HepG2 (cell line): ENCODE data around the gene FIBP. TPM values are rescaled to one million over a fixed set of nuclear protein-coding genes. Genes with fewer than 3 reads are reported as not detected.
A peak's percentile ranks its signal among the peaks of the same experiment; 100 is the strongest.

Experiments
- ATAD3A ChIP-seq: sonication (generic); formaldehyde crosslinking; IDR thresholded peaks from 2 replicates; pipeline ENCODE4 v1.4.0; 2020; ENCODE audit warnings: missing genetic modification reagents
- ATF1 ChIP-seq: IDR thresholded peaks from 2 replicates; pipeline ENCODE4 v1.6.1; 2016; ENCODE audit warnings: mild to moderate bottlenecking, control low read depth
- ETV5 ChIP-seq: IDR thresholded peaks from 2 replicates; pipeline ENCODE4 v1.6.1; 2018; ENCODE audit warnings: missing biosample characterization, missing genetic modification reagents, inconsistent platforms, borderline replicate concordance
- HNRNPLL ChIP-seq: fragments of 200-400 bp; formaldehyde crosslinking; IDR thresholded peaks from 2 replicates; pipeline ENCODE4 v1.6.1; 2017; ENCODE audit warnings: mild to moderate bottlenecking, low read depth, low read length; ENCODE audit not compliant: poor library complexity, severe bottlenecking
- HOXA5 ChIP-seq: sonication (generic); formaldehyde crosslinking; IDR thresholded peaks from 2 replicates; pipeline ENCODE4 v1.4.0; 2020; ENCODE audit warnings: missing genetic modification reagents
- TMF1 ChIP-seq: sonication (generic); formaldehyde crosslinking; IDR thresholded peaks from 2 replicates; pipeline ENCODE4 v1.8.1; 2022; ENCODE audit warnings: low read depth, missing genetic modification reagents
- ZNF672 ChIP-seq: sonication (generic); formaldehyde crosslinking; IDR thresholded peaks from 2 replicates; pipeline ENCODE4 v1.8.1; 2022; ENCODE audit warnings: missing genetic modification reagents
- polyA plus RNA-seq, 8 experiments: library from polyadenylated mRNA; depleted of rRNA in 3 of 8; stranded (reverse) in 7 of 8; unstranded in 1 of 8; fragments of >200 nt; fragmentation: Illumina TruSeq in 4 of 8; extraction: Trizol in 4 of 8; gene quantifications; 2 replicates each; pipeline versions ENCODE4 v1.2.1 to v1.2.3, GENCODE V29; 2011 to 2016; ENCODE audit warnings: low read depth in 4 of 8, missing spikeins in 1 of 8, mixed read lengths in 1 of 8; ENCODE audit not compliant: insufficient read depth in 1 of 8
- total RNA-seq, 5 experiments: library from RNA; depleted of rRNA; stranded (reverse); fragments of >200 nt; fragmentation: Illumina TruSeq; extraction: Trizol; gene quantifications; 2 replicates each; pipeline ENCODE4 v1.2.3, GENCODE V29; 2016; ENCODE audit warnings: low read depth in 1 of 5
- TF ChIP-seq, protein P1 (sequence below): sonication (generic); formaldehyde crosslinking; IDR thresholded peaks from 2 replicates; pipeline ENCODE4 v1.9.0; 2022; ENCODE audit warnings: low read depth, missing genetic modification reagents
- TF ChIP-seq, protein P2 (sequence below), 2 experiments: fragments of 450-650 bp in 1 of 2; sonication (generic) in 1 of 2; formaldehyde crosslinking in 1 of 2; IDR thresholded peaks; 2 replicates each; pipeline versions ENCODE4 v1.6.1 to v1.8.0; 2016 to 2022; ENCODE audit warnings: antibody characterized with exemption in 1 of 2, mild to moderate bottlenecking in 1 of 2, missing genetic modification reagents in 1 of 2
- TF ChIP-seq, protein P3 (sequence below): sonication (generic); formaldehyde crosslinking; IDR thresholded peaks from 2 replicates; pipeline ENCODE4 v1.4.0; 2020; ENCODE audit warnings: low read depth, missing genetic modification reagents
- TF ChIP-seq, protein P4 (sequence below): sonication (generic); formaldehyde crosslinking; IDR thresholded peaks from 2 replicates; pipeline ENCODE4 v1.4.0; 2020; ENCODE audit warnings: missing genetic modification reagents, borderline replicate concordance

The FIBP gene
- total and polyA plus RNA-seq, 2 of the 13 experiments (the other 11 are each of a cell fraction or from before 2014, with no cell fraction given) = 42.9 to 62.1 TPM

DNA sequence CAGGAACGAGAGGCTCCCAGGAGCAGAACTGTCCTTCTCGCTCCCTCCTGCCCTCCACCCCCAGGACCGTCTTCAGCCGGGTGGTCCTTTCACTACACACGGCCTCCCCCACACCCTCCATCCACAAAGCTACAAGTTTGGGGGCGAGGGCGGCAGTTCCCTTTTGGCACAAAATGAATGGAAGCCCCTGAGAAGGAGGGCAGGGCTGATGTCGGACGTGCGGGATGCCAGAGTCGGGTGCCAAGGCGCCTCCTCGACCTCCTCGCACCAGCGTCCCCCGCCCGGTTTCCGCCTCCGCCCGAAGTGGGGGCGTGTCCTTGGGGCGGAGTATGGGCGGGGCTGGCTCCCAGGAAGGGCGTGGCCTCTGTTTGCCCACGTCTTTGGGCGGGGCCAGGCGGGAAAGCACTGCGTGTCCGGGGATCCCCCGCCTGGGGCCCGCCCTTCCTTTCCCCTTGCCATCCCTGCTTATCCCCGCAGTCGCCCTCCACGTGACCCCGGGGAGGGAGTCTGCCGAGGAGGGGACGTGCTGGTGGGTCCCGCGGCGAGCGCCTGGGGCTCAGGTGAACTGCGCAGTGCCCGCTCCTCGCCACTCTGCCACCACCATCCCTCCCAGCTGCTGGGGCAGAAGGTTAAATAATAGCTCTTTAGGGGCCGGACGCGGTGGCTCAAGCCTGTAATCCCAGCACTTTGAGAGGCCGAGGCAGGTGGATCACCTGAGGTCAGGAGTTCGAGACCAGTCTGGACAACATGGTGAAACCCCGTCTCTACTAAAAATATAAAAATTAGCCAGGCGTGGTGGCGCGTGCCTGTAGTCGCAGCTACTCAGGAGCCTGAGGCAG is 14.7 kb downstream of the FIBP start (continued):
- TF ChIP-seq, protein P1, sequence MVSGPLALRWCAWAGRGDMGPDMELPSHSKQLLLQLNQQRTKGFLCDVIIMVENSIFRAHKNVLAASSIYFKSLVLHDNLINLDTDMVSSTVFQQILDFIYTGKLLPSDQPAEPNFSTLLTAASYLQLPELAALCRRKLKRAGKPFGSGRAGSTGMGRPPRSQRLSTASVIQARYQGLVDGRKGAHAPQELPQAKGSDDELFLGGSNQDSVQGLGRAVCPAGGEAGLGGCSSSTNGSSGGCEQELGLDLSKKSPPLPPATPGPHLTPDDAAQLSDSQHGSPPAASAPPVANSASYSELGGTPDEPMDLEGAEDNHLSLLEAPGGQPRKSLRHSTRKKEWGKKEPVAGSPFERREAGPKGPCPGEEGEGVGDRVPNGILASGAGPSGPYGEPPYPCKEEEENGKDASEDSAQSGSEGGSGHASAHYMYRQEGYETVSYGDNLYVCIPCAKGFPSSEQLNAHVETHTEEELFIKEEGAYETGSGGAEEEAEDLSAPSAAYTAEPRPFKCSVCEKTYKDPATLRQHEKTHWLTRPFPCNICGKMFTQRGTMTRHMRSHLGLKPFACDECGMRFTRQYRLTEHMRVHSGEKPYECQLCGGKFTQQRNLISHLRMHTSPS (CRISPR knock-in tag) = peak; percentile 62; the same call in 1 of the 2 replicates
- TF ChIP-seq, protein P2, sequence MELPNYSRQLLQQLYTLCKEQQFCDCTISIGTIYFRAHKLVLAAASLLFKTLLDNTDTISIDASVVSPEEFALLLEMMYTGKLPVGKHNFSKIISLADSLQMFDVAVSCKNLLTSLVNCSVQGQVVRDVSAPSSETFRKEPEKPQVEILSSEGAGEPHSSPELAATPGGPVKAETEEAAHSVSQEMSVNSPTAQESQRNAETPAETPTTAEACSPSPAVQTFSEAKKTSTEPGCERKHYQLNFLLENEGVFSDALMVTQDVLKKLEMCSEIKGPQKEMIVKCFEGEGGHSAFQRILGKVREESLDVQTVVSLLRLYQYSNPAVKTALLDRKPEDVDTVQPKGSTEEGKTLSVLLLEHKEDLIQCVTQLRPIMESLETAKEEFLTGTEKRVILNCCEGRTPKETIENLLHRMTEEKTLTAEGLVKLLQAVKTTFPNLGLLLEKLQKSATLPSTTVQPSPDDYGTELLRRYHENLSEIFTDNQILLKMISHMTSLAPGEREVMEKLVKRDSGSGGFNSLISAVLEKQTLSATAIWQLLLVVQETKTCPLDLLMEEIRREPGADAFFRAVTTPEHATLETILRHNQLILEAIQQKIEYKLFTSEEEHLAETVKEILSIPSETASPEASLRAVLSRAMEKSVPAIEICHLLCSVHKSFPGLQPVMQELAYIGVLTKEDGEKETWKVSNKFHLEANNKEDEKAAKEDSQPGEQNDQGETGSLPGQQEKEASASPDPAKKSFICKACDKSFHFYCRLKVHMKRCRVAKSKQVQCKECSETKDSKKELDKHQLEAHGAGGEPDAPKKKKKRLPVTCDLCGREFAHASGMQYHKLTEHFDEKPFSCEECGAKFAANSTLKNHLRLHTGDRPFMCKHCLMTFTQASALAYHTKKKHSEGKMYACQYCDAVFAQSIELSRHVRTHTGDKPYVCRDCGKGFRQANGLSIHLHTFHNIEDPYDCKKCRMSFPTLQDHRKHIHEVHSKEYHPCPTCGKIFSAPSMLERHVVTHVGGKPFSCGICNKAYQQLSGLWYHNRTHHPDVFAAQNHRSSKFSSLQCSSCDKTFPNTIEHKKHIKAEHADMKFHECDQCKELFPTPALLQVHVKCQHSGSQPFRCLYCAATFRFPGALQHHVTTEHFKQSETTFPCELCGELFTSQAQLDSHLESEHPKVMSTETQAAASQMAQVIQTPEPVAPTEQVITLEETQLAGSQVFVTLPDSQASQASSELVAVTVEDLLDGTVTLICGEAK (IDR thresholded peaks at IDR 0.05) = no peak
- TF ChIP-seq, protein P2 (CRISPR knock-in tag; IDR thresholded peaks at IDR 0.05) = peak; percentile 74; the same call in 1 of the 2 replicates
- TF ChIP-seq ATF1 (CRISPR knock-in tag) (no peak), ZNF672 (peak; percentile 68; the same call in 1 of the 2 replicates), ETV5 (CRISPR knock-in tag) (peak; percentile 59; the same call in 1 of the 2 replicates), HNRNPLL (peak; percentile 60), HOXA5 (CRISPR knock-in tag) (0 out of 2 replicates have a peak, but pooled peaks have one; percentile 36), TMF1 (CRISPR knock-in tag) (no peak), ATAD3A (CRISPR knock-in tag) (no peak)
- TF ChIP-seq, protein P3, sequence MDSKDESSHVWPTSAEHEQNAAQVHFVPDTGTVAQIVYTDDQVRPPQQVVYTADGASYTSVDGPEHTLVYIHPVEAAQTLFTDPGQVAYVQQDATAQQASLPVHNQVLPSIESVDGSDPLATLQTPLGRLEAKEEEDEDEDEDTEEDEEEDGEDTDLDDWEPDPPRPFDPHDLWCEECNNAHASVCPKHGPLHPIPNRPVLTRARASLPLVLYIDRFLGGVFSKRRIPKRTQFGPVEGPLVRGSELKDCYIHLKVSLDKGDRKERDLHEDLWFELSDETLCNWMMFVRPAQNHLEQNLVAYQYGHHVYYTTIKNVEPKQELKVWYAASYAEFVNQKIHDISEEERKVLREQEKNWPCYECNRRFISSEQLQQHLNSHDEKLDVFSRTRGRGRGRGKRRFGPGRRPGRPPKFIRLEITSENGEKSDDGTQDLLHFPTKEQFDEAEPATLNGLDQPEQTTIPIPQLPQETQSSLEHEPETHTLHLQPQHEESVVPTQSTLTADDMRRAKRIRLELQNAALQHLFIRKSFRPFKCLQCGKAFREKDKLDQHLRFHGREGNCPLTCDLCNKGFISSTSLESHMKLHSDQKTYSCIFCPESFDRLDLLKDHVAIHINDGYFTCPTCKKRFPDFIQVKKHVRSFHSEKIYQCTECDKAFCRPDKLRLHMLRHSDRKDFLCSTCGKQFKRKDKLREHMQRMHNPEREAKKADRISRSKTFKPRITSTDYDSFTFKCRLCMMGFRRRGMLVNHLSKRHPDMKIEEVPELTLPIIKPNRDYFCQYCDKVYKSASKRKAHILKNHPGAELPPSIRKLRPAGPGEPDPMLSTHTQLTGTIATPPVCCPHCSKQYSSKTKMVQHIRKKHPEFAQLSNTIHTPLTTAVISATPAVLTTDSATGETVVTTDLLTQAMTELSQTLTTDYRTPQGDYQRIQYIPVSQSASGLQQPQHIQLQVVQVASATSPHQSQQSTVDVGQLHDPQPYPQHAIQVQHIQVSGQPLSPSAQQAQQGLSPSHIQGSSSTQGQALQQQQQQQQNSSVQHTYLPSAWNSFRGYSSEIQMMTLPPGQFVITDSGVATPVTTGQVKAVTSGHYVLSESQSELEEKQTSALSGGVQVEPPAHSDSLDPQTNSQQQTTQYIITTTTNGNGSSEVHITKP (CRISPR knock-in tag) = 0 out of 2 replicates have a peak, but pooled peaks have one; percentile 57
- TF ChIP-seq, protein P4, sequence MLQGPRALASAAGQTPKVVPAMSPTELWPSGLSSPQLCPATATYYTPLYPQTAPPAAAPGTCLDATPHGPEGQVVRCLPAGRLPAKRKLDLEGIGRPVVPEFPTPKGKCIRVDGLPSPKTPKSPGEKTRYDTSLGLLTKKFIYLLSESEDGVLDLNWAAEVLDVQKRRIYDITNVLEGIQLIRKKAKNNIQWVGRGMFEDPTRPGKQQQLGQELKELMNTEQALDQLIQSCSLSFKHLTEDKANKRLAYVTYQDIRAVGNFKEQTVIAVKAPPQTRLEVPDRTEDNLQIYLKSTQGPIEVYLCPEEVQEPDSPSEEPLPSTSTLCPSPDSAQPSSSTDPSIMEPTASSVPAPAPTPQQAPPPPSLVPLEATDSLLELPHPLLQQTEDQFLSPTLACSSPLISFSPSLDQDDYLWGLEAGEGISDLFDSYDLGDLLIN = no peak
